GM18526 (cell line): Measurements from ENCODE around the gene TLX1.

ENCODE experiments used
- POLR2A ChIP-seq: IDR thresholded peaks from 3 replicates; pipeline ENCODE4 v1.6.1; 2011; ENCODE audit not compliant: insufficient read length; ENCODE audit errors: extremely low read depth

Gene TLX1

GRCh38 chr10:101101372-101101881 is 29.7 kb upstream of the TLX1 start:
- no peak for TF ChIP-seq POLR2A

- TF ChIP-seq POLR2A: no peak
Measured at GRCh38 chr10:101103430-101103829, 27.7 kb upstream of the TLX1 start.

- TF ChIP-seq POLR2A: no peak
Measured at GRCh38 chr10:101106351-101106750, 24.7 kb upstream of the TLX1 start.

DNA sequence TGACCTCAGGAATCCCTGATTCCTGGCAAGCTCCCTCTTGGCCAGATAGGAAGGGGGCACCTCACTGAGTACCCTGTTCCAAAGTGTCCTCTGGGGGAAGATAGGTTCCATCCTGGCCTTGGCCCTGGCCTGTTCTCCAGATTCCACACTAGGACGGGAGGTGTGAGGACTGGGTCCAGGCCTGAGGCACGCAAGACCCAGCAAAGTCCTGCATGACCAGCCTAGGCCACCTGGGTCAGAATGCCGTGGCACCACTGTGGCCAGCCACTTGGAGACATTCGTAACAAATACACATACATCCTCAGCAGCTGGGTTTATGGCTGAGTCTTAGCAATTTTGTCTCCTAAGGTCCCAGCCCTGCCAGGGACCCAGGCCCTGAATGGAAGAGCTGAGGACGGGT is 23.3 kb upstream of the TLX1 start:
- no peak for TF ChIP-seq POLR2A

DNA sequence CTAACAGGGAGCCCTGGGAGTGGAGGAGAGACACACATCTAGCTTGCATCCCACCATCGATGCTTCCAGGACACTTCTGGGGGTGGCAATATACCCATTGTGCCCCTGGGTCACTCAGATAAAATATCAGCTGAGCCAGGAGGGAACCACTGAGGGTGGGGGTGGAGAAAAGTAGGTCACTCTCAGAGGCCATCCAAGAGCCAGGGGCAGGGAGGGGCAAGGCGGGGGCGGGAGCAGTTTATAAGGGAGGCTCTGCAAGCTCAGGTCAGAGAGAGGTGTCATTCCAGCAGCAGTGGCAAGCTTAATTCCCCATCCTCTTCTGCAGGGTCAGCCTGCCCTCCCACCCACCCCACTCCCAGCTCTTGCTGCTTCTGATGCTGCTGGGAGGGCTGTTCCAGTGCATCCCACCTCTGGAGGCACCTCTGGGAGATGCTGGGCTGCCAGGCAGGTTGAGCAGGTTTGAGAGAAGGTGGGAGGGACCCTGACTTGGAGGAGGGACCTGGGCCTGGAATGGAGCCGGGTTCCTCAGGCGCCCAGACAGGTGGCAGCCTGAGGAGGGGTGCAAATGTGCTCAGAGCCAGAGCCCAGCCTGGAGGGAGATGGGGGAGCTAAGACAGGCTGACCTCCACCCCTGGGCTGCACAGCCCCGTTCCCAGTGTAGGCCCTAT is 20.1 kb upstream of the TLX1 start:
- no peak for TF ChIP-seq POLR2A

DNA sequence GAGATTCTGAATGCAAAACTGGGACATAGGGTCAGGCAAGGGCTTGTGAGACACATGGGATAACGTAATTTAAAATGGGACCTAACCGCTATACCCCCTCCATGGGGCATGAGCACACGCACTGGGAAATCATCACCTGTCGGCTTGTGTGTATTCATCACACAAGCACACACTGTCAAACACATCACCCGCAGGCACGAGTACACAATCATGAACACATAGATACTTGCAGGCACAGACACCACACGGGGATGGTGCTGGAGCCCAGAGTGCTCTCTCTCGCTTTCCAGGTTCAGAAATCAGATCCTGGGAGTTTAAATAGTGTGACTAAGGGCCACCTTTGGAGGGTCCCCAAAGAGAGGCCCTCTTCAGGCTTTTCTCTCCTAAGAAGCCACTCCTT is 19.6 kb upstream of the TLX1 start:
- TF ChIP-seq POLR2A: no peak

DNA sequence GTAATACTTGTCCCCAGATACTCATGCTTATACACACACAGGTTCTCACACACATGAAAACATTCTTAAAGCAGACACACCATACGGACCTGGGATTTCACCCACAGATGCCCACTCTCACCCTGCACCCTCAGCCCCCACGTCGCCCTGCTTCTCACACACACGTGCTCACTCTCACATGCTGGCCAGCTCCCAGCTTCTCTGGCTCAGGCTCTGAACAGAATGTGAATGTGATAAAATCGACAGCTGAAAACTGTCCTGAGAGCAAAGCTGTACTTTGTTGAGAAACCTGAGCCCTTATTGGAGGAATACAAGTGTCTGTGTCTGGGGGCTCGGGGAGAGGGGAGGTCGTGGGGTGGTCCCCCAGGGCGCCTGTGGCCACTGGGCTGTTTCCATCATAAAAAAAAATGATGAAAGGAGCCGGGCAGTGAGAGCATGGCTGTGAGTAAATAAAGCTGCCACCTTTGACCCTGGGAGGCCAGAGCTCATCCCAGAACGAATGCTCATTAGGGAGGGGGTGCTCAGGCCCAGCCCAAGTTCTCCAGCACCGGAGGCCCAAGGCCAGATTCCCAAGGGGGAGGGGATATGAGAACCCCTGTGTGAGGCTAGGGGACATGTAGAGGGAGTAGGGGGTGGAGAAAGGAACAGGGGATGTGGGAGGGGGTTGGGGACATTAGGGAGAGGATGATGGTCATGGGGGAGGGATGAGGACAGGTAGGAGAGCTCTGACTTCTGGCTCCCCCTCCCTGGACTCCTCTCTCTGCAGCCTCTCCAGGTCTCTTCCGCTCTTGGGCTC is 18.1 kb upstream of the TLX1 start:
- TF ChIP-seq POLR2A: no peak

- no peak for TF ChIP-seq POLR2A
Measured at GRCh38 chr10:101113890-101114403, 17.2 kb upstream of the TLX1 start.

DNA sequence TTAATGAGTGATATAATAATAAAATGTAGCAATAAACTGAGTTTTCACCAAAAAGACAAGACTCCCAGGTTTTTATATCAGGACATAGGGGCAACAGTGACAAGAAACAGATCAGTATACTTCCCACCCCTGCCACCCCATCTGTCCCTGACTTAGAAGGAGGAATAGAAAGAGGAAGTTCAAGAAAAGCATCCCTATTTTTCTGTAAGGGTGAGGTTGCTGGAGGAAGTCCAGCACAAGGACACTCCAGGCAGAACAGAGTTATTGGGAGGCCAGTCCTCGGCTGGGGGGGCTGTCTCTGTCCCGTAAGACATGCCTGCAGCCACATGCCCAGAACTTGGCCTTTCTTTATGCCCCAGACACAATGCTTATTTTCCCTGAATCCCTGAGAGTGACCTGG is 16.5 kb upstream of the TLX1 start:
- TF ChIP-seq POLR2A: no peak

- no peak for TF ChIP-seq POLR2A
Measured at GRCh38 chr10:101116754-101117153, 14.3 kb upstream of the TLX1 start.

- TF ChIP-seq POLR2A: no peak
Measured at GRCh38 chr10:101118031-101118430, 13.1 kb upstream of the TLX1 start.

DNA sequence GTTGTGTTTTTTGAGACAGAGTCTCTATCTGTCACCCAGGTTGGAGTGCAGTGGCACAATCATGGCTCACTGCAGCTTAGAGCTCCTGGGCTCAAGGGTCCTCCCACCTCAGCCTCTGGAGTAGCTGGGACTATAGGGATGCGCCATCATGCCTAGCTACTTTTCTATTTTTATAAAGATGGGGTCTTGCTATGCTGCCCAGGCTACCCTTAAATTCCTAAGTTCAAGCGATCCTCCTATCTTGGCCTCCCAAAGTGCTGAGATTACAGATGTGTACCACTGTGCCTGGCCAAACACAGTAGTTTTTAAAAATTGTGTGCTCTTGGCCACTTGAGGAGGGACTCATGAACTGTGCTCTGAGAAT is 10.6 kb upstream of the TLX1 start:
- TF ChIP-seq POLR2A: no peak

GRCh38 chr10:101120884-101121653 is 10.0 kb upstream of the TLX1 start:
- no peak for TF ChIP-seq POLR2A

GRCh38 chr10:101121654-101122031 is 9.5 kb upstream of the TLX1 start:
- TF ChIP-seq POLR2A: no peak

- TF ChIP-seq POLR2A: no peak
Measured at GRCh38 chr10:101122270-101123084, 8.6 kb upstream of the TLX1 start.

- TF ChIP-seq POLR2A: no peak
Measured at GRCh38 chr10:101123085-101123814, 7.8 kb upstream of the TLX1 start.
